H1 (cell line): ENCODE results near the gene DYNLRB1. TPM values are rescaled to one million over a fixed set of nuclear protein-coding genes. Genes with fewer than 3 reads are reported as not detected.
"Not testable (repeated sequence)": the region's sequence is repeated elsewhere in the genome, so short reads cannot be mapped to it uniquely, and the experiment has no call there.

ENCODE experiments used
- CTCF ChIA-PET: fragments of 300-600 bp; sonication (Branson Sonifier 250); formaldehyde crosslinking; loops from one replicate; lab custom pipeline; 2021; ENCODE audit not compliant: partially characterized antibody; lab: Charles Lee
- POLR2A ChIA-PET: fragments of 300-600 bp; sonication (Branson Sonifier 250); formaldehyde crosslinking; loops from one replicate; lab custom pipeline; 2021; ENCODE audit warnings: inconsistent platforms; ENCODE audit not compliant: partially characterized antibody; lab: Charles Lee
- DNase-seq, 2 experiments: peaks; one replicate each; pipeline versions ENCODE4 v3.0.0 to v3.0.0-alpha.2; 2010 to 2022; ENCODE audit warnings: low spot score in 2 of 2, low read depth in 1 of 2, mixed read lengths in 1 of 2
- FAIRE-seq: peaks from 2 replicates; lab custom pipeline; 2011; peaks lifted over from hg19 to GRCh38; lab: Jason Lieb, UNC
- H2AFZ ChIP-seq: 2 replicates; pipeline ENCODE4 v1.8.1; 2012; ENCODE audit warnings: low read length, inconsistent platforms
- H2AK5ac ChIP-seq: 2 replicates; pipeline ENCODE4 v1.6.1; 2013; ENCODE audit warnings: low read depth, low read length
- H2BK120ac ChIP-seq: replicated peaks from 2 replicates; pipeline ENCODE3; 2013; ENCODE audit warnings: low read depth, low read length, inconsistent platforms
- H2BK12ac ChIP-seq: 2 replicates; pipeline ENCODE4 v1.6.1; 2013; ENCODE audit warnings: low read depth, low read length
- H2BK15ac ChIP-seq: 2 replicates; pipeline ENCODE4 v1.6.1; 2013; ENCODE audit warnings: low read length
- H2BK20ac ChIP-seq: 2 replicates; pipeline ENCODE4 v1.6.1; 2013; ENCODE audit warnings: low read length
- H2BK5ac ChIP-seq: 2 replicates; pipeline ENCODE4 v1.6.1; 2013; ENCODE audit warnings: low read depth, low read length
- H3K14ac ChIP-seq: 2 replicates; pipeline ENCODE4 v1.6.1; 2013; ENCODE audit warnings: inconsistent platforms; ENCODE audit not compliant: insufficient read length
- H3K18ac ChIP-seq: 2 replicates; pipeline ENCODE4 v1.6.1; 2013; ENCODE audit warnings: low read length; ENCODE audit errors: extremely low read depth
- H3K23ac ChIP-seq: 2 replicates; pipeline ENCODE4 v1.6.1; 2013; ENCODE audit warnings: inconsistent platforms; ENCODE audit not compliant: insufficient read length
- H3K23me2 ChIP-seq: 2 replicates; pipeline ENCODE4 v1.6.1; 2013; ENCODE audit warnings: low read depth, low read length
- H3K27ac ChIP-seq: 2 replicates; pipeline ENCODE4 v1.6.1; 2011; ENCODE audit warnings: low read depth, low read length, inconsistent platforms
- H3K27me3 ChIP-seq, 4 experiments: replicated peaks in 1 of 4; 1 replicate in 1 of 4; 2 replicates in 3 of 4; pipeline versions ENCODE4 v1.6.1 to v1.8.1; 2011 to 2013; ENCODE audit warnings: low read length in 3 of 4, mild to moderate bottlenecking in 3 of 4, inconsistent platforms in 2 of 4, mixed read lengths in 2 of 4, moderate library complexity in 1 of 4; ENCODE audit not compliant: control insufficient read depth in 3 of 4, insufficient read depth in 3 of 4; ENCODE audit errors: extremely low read depth in 1 of 4
- H3K36me3 ChIP-seq, 4 experiments: 2 replicates each; pipeline versions ENCODE4 v1.6.1 to v1.8.1; 2011 to 2013; ENCODE audit warnings: mild to moderate bottlenecking in 4 of 4, low read length in 3 of 4, moderate library complexity in 2 of 4, control low read depth in 1 of 4, inconsistent platforms in 1 of 4; ENCODE audit not compliant: insufficient read depth in 4 of 4, control insufficient read depth in 2 of 4
- H3K4ac ChIP-seq: replicated peaks from 2 replicates; pipeline ENCODE3; 2013; ENCODE audit warnings: low read length, low read depth, mixed read lengths, inconsistent platforms; ENCODE audit not compliant: insufficient read length
- H3K4me1 ChIP-seq, 4 experiments: replicated peaks in 1 of 4; 1 replicate in 1 of 4; 2 replicates in 3 of 4; pipeline versions ENCODE4 v1.6.1 to v1.8.1; 2011 to 2013; ENCODE audit warnings: low read length in 3 of 4, inconsistent platforms in 2 of 4, mixed read lengths in 1 of 4; ENCODE audit not compliant: insufficient read depth in 4 of 4, control insufficient read depth in 3 of 4
- H3K4me2 ChIP-seq, 2 experiments: 2 replicates each; pipeline versions ENCODE4 v1.6.1 to v1.8.1; 2011 to 2013; ENCODE audit warnings: low read depth in 2 of 2, low read length in 2 of 2, control low read depth in 1 of 2, inconsistent platforms in 1 of 2, mild to moderate bottlenecking in 1 of 2; ENCODE audit not compliant: insufficient read depth in 1 of 2
- H3K4me3 ChIP-seq, 4 experiments: fragments of 200-600, 300-600 bp in 1 of 4; sonication (generic), shearing (Covaris generic), sonication (Bioruptor Twin) in 1 of 4; 2 replicates each; pipeline versions ENCODE4 v1.5.1 to v1.8.1; 2011 to 2016; ENCODE audit warnings: low read length in 4 of 4, low read depth in 3 of 4, control low read depth in 2 of 4, inconsistent platforms in 2 of 4, mild to moderate bottlenecking in 2 of 4, mixed read lengths in 1 of 4, moderate library complexity in 1 of 4; ENCODE audit not compliant: insufficient read depth in 2 of 4; ENCODE audit errors: extremely low read depth in 1 of 4
- H3K56ac ChIP-seq: replicated peaks from 2 replicates; pipeline ENCODE3; 2013; ENCODE audit warnings: low read depth, mild to moderate bottlenecking, mixed read lengths, low read length, inconsistent platforms; ENCODE audit not compliant: insufficient read length
- H3K79me1 ChIP-seq: 2 replicates; pipeline ENCODE4 v1.6.1; 2013; ENCODE audit warnings: low read depth, low read length, control low read depth
- H3K79me2 ChIP-seq, 2 experiments: 2 replicates each; pipeline versions ENCODE4 v1.6.1 to v1.8.1; 2012 to 2013; ENCODE audit warnings: low read length in 2 of 2, mild to moderate bottlenecking in 2 of 2, inconsistent platforms in 1 of 2; ENCODE audit not compliant: insufficient read depth in 2 of 2, control insufficient read depth in 1 of 2
- H3K9ac ChIP-seq, 4 experiments: replicated peaks in 1 of 4; 1 replicate in 1 of 4; 2 replicates in 3 of 4; pipeline versions ENCODE4 v1.6.1 to v1.8.1; 2011 to 2013; ENCODE audit warnings: low read depth in 3 of 4, low read length in 3 of 4, control low read depth in 2 of 4, mild to moderate bottlenecking in 2 of 4, moderate library complexity in 2 of 4, inconsistent platforms in 1 of 4; ENCODE audit errors: extremely low read depth in 1 of 4
- H3K9me3 ChIP-seq, 2 experiments: 2 replicates each; pipeline versions ENCODE4 v1.6.1 to v1.8.1; 2012 to 2013; ENCODE audit warnings: mild to moderate bottlenecking in 2 of 2, moderate library complexity in 2 of 2, control low read depth in 1 of 2, inconsistent platforms in 1 of 2, low read depth in 1 of 2, low read length in 1 of 2, mixed read lengths in 1 of 2; ENCODE audit not compliant: insufficient read depth in 2 of 2
- H4K20me1 ChIP-seq, 2 experiments: replicated peaks in 1 of 2; 2 replicates each; pipeline versions ENCODE3 to v1.8.1; 2011 to 2013; ENCODE audit warnings: inconsistent platforms in 2 of 2, low read length in 2 of 2, mild to moderate bottlenecking in 1 of 2; ENCODE audit not compliant: insufficient read depth in 2 of 2, control insufficient read depth in 1 of 2
- H4K5ac ChIP-seq: 2 replicates; pipeline ENCODE4 v1.6.1; 2013; ENCODE audit warnings: low read length, low read depth, mixed read lengths, inconsistent platforms; ENCODE audit not compliant: insufficient read length
- H4K8ac ChIP-seq: 2 replicates; pipeline ENCODE4 v1.8.0; 2013; ENCODE audit warnings: mild to moderate bottlenecking, moderate library complexity, low read length, inconsistent platforms; ENCODE audit not compliant: insufficient read depth; ENCODE audit errors: extremely low read depth
- H4K91ac ChIP-seq: replicated peaks from 2 replicates; pipeline ENCODE3; 2013; ENCODE audit warnings: low read length, mixed read lengths, inconsistent platforms; ENCODE audit not compliant: insufficient read length
- EGR1 ChIP-seq: IDR thresholded peaks from 2 replicates; pipeline ENCODE4 v1.6.1; 2011; ENCODE audit warnings: low read depth, low read length, borderline replicate concordance
- WGBS, 2 experiments: shearing (Covaris generic) in 1 of 2; methylation state at CpG; one replicate each; pipeline versions ENCODE4 v1.1.6 to v1.1.7; 2013 to 2015; ENCODE audit warnings: low lambda C conversion rate in 2 of 2, mixed read lengths in 2 of 2, inconsistent platforms in 1 of 2, low coverage in 1 of 2, missing lambda C conversion rate in 1 of 2; ENCODE audit not compliant: insufficient replicate concordance in 2 of 2, insufficient coverage in 1 of 2, insufficient read length in 1 of 2; ENCODE audit errors: extremely low coverage in 1 of 2, missing lambda C conversion rate in 1 of 2; 5-methylcytosine and 5-hydroxymethylcytosine counted together
- polyA plus RNA-seq, 7 experiments: library from polyadenylated mRNA; depleted of rRNA in 3 of 7; stranded (reverse) in 5 of 7; unstranded in 2 of 7; fragments of >200 nt in 5 of 7; fragments of 200-250 nt in 2 of 7; gene quantifications; 1 replicate in 5 of 7; 2 replicates in 1 of 7; 4 replicates in 1 of 7; pipeline versions ENCODE4 v1.2.1 to v1.2.3, GENCODE V29; 2011 to 2013; ENCODE audit warnings: missing spikeins in 2 of 7, mixed read lengths in 2 of 7
- total RNA-seq: library from RNA; stranded (reverse); fragmentation: NEBNext Ultra II Directional; extraction: Animal tissue kit (Norgen Biotek cat#: 25700); gene quantifications from 2 replicates; pipeline ENCODE4 v1.2.1, GENCODE V29; 2021

Gene DYNLRB1
- total and polyA plus RNA-seq, 2 of the 8 experiments (the other 6 are each of a cell fraction or from before 2014, with no cell fraction given), result 109 to 214 TPM

DNA sequence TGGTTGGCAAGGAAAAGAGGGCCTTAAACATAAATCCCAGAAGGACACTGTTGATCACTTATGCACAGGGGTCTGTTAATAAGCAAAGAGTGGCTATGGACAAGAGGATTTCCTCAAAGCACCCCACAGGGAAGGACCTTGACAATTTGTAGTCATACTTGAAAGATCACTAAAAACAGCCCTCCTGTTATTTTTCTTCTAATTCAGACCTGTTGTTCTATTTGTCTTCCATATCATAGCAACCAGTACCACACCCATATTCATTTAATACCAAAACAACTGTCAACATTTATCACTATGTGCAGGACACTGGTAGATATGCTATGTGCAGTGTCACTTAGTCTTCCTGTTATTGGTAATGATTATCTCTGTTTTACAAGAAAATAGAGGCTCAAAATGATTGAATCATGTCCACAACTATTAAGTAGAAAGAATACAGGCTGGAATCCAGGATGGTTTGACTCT, 3.2 kb upstream of the DYNLRB1 start (continued):
- no peak for TF ChIP-seq EGR1

DNA sequence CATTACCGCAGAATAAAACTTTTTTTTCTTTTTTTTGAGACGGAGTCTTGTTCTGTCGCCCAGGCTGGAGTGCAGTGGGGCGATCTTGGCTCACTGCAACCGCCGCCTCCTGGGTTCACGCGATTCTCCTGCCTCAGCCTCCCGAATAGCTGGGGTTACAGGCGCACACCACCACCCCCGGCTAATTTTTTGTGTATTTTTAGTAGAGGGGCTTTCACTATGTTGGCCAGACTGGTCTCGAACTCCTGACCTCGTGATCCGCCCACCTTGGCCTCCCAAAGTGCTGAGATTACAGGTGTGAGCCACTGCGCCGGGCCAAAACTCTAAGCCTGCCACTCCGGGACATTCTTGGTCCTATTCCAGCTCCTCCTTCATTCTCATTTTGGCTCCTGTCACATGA, 2.2 kb upstream of the DYNLRB1 start:
- not testable (repeated sequence) for H3K14ac ChIP-seq, H3K9me3 ChIP-seq, H4K91ac ChIP-seq, H2BK5ac ChIP-seq, H2BK20ac ChIP-seq, H3K4ac ChIP-seq, H3K4me1 ChIP-seq, H2BK120ac ChIP-seq, H3K79me1 ChIP-seq, H4K8ac ChIP-seq, H3K23me2 ChIP-seq, H3K23ac ChIP-seq, H2BK12ac ChIP-seq, FAIRE-seq, H3K56ac ChIP-seq, H2AFZ ChIP-seq, H2BK15ac ChIP-seq, H3K4me3 ChIP-seq, H3K27ac ChIP-seq, H4K20me1 ChIP-seq, H4K5ac ChIP-seq, H3K4me2 ChIP-seq, H3K9ac ChIP-seq, H3K27me3 ChIP-seq, H3K18ac ChIP-seq, H2AK5ac ChIP-seq, H3K36me3 ChIP-seq
- ChIA-PET POLR2A (interaction anchor here (1.1 to 3.3 kb wide), 4 partner anchors 9 to 212 kb away, joined by 3 to 15 read pairs (median 6); partner anchors contain the start of gene AHCY), CTCF (interaction anchor here (1.1 to 4.3 kb wide), 2 partner anchors 9 to 24 kb away, joined by 3 to 16 read pairs; no protein-coding TSS in a partner anchor)
- peaks cover 0 to 24% of the 10 kb centered on the region in 2 experiments; a peak in 3 of 4 replicates for H3K79me2 ChIP-seq
- peak in 1 of 2 experiments; percentile 33 for DNase-seq
- WGBS, 2 experiments, result 90% methylated on average over 17 of the region's 17 CpGs; no CpG with 5 or more reads in 1 of the 2 experiments
